ENCODE measurements around the gene AGBL1.
"Not testable (repeated sequence)": the region's sequence is repeated elsewhere in the genome, so short reads cannot be mapped to it uniquely, and the experiment has no call there.

Gene AGBL1

GRCh38 chr15:86082619-86083380 lies 3.1 kb downstream of the AGBL1 start:
- peak in 44 of 58 donors; percentile 5 to 79 (median 28) for DNase-seq

GRCh38 chr15:86087808-86088207 lies 8.1 kb downstream of the AGBL1 start:
- DNase-seq, result no peak

- no peak for DNase-seq
Observed at GRCh38 chr15:86089422-86089821, 9.8 kb downstream of the AGBL1 start.

- no peak for DNase-seq
Observed at GRCh38 chr15:86101818-86102217, 22.1 kb downstream of the AGBL1 start.

GRCh38 chr15:86103825-86104224 lies 24.2 kb downstream of the AGBL1 start:
- DNase-seq, result no peak

- DNase-seq, result no peak
Observed at GRCh38 chr15:86106306-86106705, 26.6 kb downstream of the AGBL1 start.

GRCh38 chr15:86115145-86115801 lies 35.6 kb downstream of the AGBL1 start:
- DNase-seq, result no peak

GRCh38 chr15:86121568-86122225 lies 42.0 kb downstream of the AGBL1 start:
- no peak for DNase-seq

- DNase-seq, result not testable (repeated sequence)
Observed at GRCh38 chr15:86122691-86123391, 43.2 kb downstream of the AGBL1 start.

GRCh38 chr15:86125775-86126174 lies 46.1 kb downstream of the AGBL1 start:
- DNase-seq, result no peak

- DNase-seq, result no peak
Observed at GRCh38 chr15:86127547-86127946, 47.9 kb downstream of the AGBL1 start.

GRCh38 chr15:86135041-86135440 lies 55.4 kb downstream of the AGBL1 start:
- DNase-seq, result peak in 9 of 58 donors; percentile 2 to 25 (median 9)

GRCh38 chr15:86136861-86137260 lies 57.2 kb downstream of the AGBL1 start:
- no peak for DNase-seq

- no peak for DNase-seq
Observed at GRCh38 chr15:86138798-86139197, 59.1 kb downstream of the AGBL1 start.

GRCh38 chr15:86139828-86140227 lies 60.2 kb downstream of the AGBL1 start:
- DNase-seq, result no peak

- no peak for DNase-seq
Observed at GRCh38 chr15:86154705-86155104, 75.0 kb downstream of the AGBL1 start.

- DNase-seq, result no peak
Observed at GRCh38 chr15:86155551-86155950, 75.9 kb downstream of the AGBL1 start.

GRCh38 chr15:86157606-86158293 lies 78.1 kb downstream of the AGBL1 start:
- DNase-seq, result no peak

- DNase-seq, result no peak
Observed at GRCh38 chr15:86159468-86159867, 79.8 kb downstream of the AGBL1 start.

GRCh38 chr15:86161250-86161649 lies 81.6 kb downstream of the AGBL1 start:
- DNase-seq, result no peak

GRCh38 chr15:86162172-86162591 lies 82.5 kb downstream of the AGBL1 start:
- peak in 10 of 58 donors; percentile 3 to 42 (median 16) for DNase-seq
